Fibroblast of skin of abdomen (primary cell): ENCODE results near the gene ATG5.
A peak's percentile ranks its signal among the peaks of the same experiment; 100 is the strongest.
"Not testable (repeated sequence)": the region's sequence is repeated elsewhere in the genome, so short reads cannot be mapped to it uniquely, and the experiment has no call there.

ENCODE experiments used
- DNase-seq: peaks from one replicate; pipeline ENCODE4 v3.0.0-alpha.2; 2013

ATG5 gene

GRCh38 chr6:106256201-106256968 is 69.2 kb downstream of the ATG5 start:
- DNase-seq, result peak; percentile 90

DNA sequence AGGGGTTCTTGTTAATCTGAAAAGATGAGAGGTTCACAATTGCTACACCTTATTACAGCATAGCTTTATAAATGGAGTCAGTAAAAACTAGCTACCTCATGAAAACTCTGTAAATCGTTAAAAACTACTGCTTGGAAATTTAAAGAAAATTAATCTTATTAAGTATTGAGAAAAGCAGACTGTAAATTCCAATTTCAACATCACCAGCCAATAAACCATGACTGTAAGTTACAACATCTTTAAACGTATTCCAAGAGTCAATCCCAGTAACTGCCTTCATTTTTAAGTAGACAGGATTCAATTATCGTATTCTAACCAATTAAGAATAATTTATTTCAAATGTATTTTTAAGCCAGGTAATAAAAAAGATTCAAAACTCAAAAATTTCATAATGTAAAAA is 70.3 kb downstream of the ATG5 start:
- DNase-seq, result peak; percentile 43

DNA sequence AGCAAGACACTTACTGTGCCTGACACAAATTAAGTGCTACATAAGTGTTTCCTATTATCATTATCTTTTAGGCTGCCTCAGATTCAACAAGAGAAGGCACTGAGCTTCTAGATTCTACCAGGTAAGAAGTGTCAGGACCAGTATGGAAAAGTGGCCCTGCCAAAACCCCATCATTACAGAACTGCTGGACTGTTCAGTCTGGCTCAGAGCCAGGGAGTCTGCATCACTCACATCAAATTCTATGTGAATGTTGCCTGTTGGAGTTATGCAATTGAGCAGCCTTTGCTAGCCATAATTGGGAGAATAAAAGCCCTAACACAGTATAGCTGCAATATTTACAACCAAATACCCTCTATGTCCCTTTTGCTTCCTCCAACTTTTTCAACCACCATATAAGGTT is 70.9 kb downstream of the ATG5 start:
- DNase-seq, result peak; percentile 88

DNA sequence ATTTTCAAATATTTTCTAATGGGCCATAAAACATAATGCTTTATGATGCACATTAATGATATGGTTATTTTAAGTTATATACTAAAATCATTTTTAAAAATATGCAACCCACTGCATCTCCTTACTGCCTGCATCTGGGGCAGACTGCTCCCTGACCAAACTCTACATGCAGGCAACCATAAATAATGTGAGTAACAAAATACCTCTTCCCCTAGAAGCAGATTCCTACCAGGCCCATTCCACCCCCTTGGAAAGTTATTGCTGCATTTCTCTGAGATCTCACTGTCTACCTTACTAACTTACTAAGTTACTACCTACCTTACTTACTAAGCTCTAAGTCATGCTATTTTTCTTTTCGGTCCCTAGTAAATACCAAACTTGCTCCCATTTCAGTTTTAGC is 71.8 kb downstream of the ATG5 start:
- peak; percentile 87 for DNase-seq

GRCh38 chr6:106253172-106253571 is 72.4 kb downstream of the ATG5 start:
- peak; percentile 92 for DNase-seq

- DNase-seq, result peak; percentile 4
Measured at GRCh38 chr6:106252687-106253086, 72.9 kb downstream of the ATG5 start.

GRCh38 chr6:106251531-106252255 is 73.9 kb downstream of the ATG5 start:
- DNase-seq, result peak; percentile 32

DNA sequence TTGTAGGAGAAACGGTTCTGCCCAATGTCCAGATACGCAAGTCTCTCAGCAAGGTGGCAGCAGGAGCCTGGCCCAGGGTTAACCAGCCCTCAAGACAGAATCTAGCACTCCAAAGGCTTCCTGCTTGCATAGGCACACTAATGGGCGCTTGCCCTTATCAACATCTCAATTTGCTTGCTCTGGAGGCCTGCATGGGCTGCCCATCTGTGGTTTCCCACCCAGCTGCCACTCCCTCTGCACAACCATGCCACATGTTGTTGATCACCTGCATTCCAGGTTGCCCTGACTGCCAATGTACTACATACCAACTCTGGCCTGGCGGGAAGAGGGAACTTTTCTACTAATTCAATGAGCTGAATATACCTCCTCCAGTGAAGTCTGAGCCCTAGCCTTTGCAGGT is 74.6 kb downstream of the ATG5 start:
- DNase-seq, result no peak

DNA sequence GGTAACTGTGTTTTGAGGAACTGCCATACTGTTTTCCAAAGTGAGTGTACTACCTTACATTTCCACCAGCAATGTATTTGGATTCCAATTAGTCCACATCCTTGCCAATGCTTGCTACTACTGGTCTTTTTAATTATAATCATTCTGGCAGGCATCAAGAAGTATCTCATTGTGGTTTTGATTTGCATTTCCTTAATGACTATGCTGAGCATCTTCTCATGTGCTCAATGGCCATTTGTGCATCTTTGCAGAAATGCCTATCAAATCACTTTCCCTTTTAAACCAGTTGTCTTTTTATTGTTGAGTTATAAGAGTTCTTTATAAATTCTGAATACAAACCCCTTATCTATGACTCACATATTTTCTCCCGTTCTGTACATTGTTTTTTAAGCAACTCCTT is 75.9 kb downstream of the ATG5 start:
- DNase-seq, result peak; percentile 10

DNA sequence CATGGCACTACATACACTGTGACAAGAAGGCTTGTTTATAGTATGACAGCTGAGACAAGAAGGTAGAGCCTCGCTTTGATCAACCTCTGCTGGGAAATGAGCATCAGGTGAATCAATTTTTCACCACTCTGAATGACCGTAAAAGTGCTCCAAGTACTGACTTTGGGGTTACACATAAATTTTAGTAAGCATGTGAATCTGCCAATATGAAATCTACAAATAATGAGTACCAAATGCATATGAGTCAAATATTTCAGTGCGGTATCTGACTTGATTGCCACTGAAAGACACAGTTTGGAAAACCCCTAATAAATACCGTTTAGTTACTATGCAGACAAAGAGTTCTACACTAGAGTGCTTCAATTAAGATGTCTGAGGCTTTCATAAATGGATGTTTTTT is 77.8 kb downstream of the ATG5 start:
- DNase-seq, result peak; percentile 41

DNA sequence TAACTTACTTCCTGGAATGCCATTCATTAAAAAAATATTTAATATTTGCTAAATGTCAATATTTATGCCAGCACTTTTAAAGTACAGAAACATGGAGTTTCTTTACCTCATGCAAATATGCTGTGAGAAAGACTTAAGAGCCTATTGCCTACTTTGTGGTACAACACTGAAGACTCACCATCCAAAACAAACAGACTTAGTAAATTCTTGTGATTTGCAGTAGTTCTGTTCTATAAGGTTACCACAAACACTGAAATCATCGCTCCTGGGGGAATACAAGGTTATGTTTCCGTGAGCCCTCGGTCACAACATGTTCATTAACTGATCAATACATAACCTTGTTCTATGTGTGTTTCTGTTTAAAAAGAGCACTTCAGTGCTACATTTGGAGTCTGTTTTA is 78.3 kb downstream of the ATG5 start:
- peak; percentile 51 for DNase-seq

GRCh38 chr6:106244931-106245330 is 80.6 kb downstream of the ATG5 start:
- DNase-seq, result no peak

DNA sequence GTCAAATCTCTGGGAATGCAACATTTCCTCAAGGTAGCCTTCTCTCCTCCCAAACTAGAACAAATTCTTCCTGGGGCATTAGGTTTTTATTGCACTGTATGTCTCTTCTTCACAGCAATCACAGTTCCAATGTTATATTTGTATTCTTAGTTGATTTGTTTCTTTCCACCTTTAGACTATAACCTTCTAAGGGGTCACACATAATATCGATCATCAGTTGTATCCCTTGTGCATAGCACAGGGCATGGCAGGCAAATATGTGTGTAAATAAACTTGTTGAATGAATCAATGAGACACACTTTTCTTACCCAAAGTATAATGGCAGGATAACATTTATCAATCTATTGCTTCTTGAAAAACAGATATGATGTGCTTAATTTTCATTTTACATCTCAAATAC is 81.0 kb downstream of the ATG5 start:
- no peak for DNase-seq

- DNase-seq, result no peak
Measured at GRCh38 chr6:106243261-106243660, 82.3 kb downstream of the ATG5 start.

DNA sequence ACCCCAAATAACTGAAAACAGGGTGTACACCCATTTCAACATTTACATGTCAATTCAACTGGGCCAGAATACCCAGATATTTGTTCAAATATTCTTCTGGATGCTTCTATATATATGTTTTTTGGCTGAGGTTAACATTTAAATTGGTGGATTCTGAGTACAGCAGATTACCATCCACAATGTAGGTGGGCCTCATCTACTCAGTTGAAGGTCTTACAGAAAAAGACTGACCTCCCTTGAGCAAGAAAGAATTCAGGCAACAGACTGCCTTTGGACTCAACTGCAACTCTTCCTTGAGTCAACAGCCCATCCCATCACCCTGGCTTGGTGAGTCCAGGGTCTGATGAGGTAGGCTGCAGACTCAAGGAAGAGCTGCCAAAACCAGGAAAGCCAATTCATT is 84.1 kb downstream of the ATG5 start:
- DNase-seq, result no peak

GRCh38 chr6:106237286-106237685 is 88.3 kb downstream of the ATG5 start:
- no peak for DNase-seq

DNA sequence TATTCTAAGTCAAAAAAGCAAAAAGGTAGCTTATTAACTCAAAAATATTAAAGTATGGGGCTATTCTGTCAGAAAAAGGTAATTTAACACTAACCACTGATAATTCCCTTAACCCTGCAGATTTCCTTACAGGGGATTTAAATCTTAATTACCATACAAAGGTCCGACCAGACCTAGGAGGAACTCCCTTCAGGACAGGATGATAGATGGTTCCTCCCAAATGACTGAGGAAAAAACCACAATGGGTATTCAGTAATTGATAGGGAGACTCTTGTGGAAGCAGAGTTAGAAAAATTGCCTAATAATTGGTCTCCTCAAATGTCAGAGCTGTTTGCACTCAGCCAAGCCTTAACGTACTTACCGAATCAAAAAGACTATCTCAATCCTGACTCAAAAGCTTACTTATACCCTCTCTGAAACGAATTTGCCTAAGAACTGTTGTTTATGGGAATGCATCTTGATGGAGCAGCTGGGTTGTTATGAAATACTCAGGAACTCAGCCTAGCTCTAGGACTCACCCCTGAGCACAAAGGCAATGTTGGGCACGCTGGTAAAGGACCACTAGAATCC is 95.6 kb downstream of the ATG5 start:
- DNase-seq, result not testable (repeated sequence)

DNA sequence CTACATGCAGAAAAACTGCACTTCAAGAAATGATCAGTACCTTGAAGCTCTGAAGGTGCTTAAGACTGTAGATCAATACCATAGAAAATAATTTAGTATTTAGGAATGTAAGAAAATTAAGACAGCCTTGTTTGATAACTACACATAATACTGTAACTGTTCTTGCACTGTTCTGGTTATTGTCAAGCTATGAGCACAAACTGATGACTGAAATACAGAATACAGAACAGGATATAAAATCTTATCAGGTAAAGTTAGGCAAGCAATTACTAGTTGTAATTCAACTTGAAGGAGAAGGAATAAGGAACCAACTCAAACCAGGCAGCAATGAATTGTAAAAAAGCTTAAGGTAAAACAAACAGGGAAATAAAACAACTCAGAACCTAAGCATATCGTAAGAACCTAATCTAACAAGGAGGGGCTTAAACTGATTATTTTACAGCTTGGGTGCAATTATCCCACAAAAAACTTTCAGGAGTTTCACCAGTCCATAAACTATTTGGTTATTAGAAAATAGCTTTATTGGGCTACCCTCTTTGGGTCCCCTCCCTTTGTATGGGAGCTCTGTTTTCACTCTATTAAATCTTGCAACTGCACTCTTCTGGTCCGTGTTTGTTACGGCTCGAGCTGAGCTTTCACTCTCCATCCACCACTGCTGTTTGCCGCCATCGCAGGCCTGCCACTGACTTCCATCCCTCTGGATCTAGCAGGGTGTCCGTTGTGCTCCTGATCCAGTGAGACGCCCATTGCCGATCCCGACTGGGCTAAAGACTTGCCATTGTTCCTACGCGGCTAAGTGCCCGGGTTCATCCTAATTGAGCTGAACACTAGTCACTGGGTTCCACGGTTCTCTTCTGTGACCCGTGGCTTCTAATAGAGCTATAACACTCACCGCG is 97.7 kb downstream of the ATG5 start:
- no peak for DNase-seq

- DNase-seq, result no peak
Measured at GRCh38 chr6:106226676-106227075, 98.9 kb downstream of the ATG5 start.

DNA sequence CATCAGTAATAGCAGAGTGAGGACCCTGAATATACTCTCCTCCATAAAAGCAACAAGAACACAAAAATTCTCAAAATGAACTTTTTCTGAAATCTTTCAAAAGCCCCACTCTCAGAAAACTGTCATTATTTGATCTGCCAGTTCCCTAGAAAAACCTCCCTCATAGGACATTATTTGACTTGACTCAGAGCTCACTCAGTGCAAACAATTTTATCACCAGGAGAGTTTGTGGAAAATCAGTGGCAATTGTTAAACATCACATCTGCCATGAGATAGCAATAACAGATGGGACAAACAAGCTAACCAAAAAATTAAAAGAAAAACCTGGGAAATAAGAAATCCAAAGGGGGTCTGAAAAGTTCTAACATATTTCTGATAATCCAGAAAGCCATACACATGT is 100.0 kb downstream of the ATG5 start:
- DNase-seq, result no peak

GRCh38 chr6:106223300-106223930 is 102.1 kb downstream of the ATG5 start:
- peak; percentile 72 for DNase-seq

GRCh38 chr6:106220485-106220884 is 105.1 kb downstream of the ATG5 start:
- DNase-seq, result no peak
